GM12872 (cell line): Measurements from ENCODE around the gene VAV2.

Source experiments
- CTCF ChIP-seq: IDR thresholded peaks from 3 replicates; pipeline ENCODE4 v1.5.1; 2011; ENCODE audit warnings: low read depth, mild to moderate bottlenecking, low read length, moderate library complexity; ENCODE audit not compliant: insufficient read depth

Gene VAV2

DNA sequence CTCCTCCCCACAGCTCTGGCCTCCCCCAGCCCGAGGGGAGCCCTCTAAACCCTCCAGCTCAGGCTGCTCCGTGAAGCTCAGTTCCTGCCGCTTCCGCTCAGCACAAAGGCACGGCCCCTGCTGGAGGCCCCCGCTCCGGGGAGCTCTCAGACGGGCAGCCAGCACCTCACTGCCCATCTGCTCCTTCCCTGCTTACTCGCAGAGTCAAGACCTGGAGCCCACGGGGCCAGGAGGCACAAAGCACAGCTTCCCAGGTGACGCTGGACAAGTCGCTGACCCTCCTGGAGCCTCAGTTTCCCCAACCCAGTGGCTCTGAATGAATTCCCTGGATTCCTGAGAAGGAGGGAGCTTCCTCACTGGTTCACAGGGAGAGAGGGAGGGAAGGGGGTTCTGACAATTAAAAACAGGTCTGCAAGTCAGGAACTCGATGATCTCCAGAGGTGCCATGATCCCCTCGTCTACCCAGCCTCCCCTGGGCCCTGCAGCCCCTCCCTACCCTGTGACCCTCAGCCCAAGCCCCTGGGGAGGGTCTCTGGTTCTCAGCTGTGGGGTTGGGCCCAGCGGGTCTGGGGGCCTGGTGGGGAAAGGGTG is 36.2 kb downstream of the VAV2 start:
- TF ChIP-seq CTCF, result peak; percentile 29; the same call in 1 of the 3 replicates

DNA sequence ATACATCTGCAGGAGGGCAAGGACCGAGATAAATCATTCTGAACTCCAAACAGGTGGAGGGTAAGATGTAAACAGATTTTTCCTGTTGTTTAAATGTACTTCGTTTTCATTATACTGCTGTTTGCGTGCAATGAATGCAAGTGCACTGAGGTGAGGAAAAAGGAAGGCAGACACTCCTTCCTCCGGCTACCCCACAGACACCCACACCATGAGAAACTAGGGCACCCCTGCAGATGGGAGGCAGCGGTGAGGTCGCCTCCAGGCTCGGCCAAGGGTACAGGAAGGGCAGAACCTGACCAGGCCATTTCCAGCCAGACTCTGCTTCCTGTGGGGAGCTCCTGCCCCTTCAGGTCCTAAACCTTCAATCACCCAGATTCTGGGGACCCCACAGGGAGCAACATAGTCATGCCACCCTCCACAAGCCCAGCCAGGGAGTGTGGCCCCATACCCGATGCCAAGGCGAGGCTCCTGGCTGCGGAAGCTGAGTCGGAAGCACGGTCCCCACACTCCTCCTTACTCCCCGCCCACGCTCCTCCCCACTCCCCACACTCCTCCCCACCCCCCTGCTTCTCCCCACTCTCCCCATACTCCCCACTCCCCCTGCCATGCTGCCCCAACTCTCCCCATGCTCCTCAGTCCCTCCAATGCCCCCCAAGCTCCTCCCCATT is 37.1 kb downstream of the VAV2 start:
- no peak for TF ChIP-seq CTCF

GRCh38 chr9:133953976-133954709 is 38.0 kb downstream of the VAV2 start:
- no peak for TF ChIP-seq CTCF

DNA sequence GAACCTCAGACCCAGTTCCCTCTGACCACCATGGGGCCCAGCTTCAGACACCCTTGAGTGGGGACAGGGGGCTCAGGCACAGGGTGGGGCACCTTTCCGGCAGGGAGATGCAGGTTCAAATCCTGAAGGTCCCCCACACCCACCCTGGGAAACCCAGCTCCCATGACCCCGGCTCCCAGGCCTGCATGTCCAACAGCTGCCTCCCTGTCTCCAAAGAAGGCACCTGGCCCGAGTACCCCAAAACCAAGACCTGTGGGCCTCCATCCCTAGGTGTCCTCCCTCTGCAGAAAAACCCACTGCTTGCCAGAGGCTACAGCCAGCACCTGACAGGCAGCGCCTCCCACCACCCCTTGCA is 38.5 kb downstream of the VAV2 start:
- TF ChIP-seq CTCF, result no peak

DNA sequence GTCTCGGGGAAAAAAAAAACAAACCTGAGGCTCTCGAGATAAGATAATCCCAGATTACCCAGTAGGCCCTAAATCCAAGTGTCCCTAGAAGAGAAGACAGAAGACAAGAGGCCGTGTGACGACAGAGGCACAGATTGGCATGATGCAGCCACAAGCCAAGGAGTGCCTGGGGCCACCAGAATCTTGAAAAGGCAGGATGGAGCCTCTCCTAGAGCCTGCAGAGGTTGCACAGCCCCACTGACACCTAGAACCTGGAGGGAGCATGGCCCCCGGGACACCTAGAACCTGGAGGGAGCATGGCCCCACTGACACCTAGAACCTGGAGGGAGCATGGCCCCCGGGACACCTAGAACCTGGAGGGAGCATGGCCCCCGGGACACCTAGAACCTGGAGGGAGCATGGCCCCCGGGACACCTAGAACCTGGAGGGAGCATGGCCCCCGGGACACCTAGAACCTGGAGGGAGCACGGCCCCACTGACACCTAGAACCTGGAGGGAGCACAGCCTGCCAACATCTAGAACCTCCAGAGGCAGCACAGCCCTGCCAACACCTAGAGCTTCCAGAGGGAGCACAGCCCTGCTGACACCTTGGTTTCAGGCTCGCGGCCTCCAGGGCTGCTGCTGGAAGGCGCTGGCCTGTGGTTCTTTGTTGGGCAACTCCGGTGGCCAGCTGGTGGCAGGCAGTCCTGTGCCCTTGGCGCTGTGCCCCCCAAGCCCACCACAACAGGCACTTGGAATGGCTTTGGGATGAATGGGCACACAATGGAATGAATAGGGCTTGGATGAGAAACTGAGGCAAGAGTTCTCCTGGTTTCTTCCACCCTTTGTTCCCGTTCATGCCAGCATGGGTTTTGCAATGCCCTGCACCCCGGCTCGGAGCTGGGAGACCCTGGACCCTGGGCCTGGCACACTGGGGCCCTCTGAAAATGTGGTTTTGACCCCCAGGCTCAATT is 39.2 kb downstream of the VAV2 start:
- TF ChIP-seq CTCF, result no peak

- TF ChIP-seq CTCF, result no peak
Observed at GRCh38 chr9:133951265-133951664, 40.9 kb downstream of the VAV2 start.

GRCh38 chr9:133950629-133951111 is 41.5 kb downstream of the VAV2 start:
- TF ChIP-seq CTCF, result no peak
